ENCODE results near the gene CBX4. TPM values are rescaled to one million over a fixed set of nuclear protein-coding genes. Genes with fewer than 3 reads are reported as not detected.

The CBX4 gene
- total and polyA plus RNA-seq, 2 of the 13 experiments (the other 11 are each of a cell fraction or from before 2014, with no cell fraction given), result 25.8 to 50.8 TPM

- TF ChIP-seq TBX3 (IDR thresholded peaks at IDR 0.05; ENCODE audit: borderline replicate concordance), result no peak
- no peak for TF ChIP-seq RXRA (CRISPR knock-in tag; IDR thresholded peaks at IDR 0.05)
- no peak for TF ChIP-seq TGIF2 (CRISPR knock-in tag; IDR thresholded peaks at IDR 0.05)
- peak; percentile 83 for TF ChIP-seq SRF (IDR thresholded peaks at IDR 0.05; ENCODE audit: low read depth, low read length)
- peak; percentile 69; the same call in 1 of the 2 replicates for TF ChIP-seq PITX1 (CRISPR knock-in tag; IDR thresholded peaks at IDR 0.05)
- peak; percentile 48 for TF ChIP-seq YY1 (IDR thresholded peaks at IDR 0.05; ENCODE audit: insufficient read depth, insufficient replicate concordance, low read depth, low read length)
- TF ChIP-seq, protein P1, sequence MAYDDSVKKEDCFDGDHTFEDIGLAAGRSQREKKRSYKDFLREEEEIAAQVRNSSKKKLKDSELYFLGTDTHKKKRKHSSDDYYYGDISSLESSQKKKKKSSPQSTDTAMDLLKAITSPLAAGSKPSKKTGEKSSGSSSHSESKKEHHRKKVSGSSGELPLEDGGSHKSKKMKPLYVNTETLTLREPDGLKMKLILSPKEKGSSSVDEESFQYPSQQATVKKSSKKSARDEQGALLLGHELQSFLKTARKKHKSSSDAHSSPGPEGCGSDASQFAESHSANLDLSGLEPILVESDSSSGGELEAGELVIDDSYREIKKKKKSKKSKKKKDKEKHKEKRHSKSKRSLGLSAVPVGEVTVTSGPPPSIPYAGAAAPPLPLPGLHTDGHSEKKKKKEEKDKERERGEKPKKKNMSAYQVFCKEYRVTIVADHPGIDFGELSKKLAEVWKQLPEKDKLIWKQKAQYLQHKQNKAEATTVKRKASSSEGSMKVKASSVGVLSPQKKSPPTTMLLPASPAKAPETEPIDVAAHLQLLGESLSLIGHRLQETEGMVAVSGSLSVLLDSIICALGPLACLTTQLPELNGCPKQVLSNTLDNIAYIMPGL (CRISPR knock-in tag; IDR thresholded peaks at IDR 0.05; ENCODE audit: borderline replicate concordance in 1 of 2, low read depth in 1 of 2), result peak in 1 of 2 experiments; percentile 65; a peak in 1 of 4 replicates
- peak; percentile 86; the same call in 1 of the 2 replicates for TF ChIP-seq NFKB2 (CRISPR knock-in tag; IDR thresholded peaks at IDR 0.05; ENCODE audit: borderline replicate concordance)
- TF ChIP-seq ZNF615 (CRISPR knock-in tag; IDR thresholded peaks at IDR 0.05; ENCODE audit: borderline replicate concordance), result no peak
- TF ChIP-seq HOXA5 (CRISPR knock-in tag; IDR thresholded peaks at IDR 0.05), result no peak; the same call in 1 of the 2 replicates
- no peak for TF ChIP-seq RFXANK (CRISPR knock-in tag; IDR thresholded peaks at IDR 0.05)
- 0 out of 2 replicates have a peak, but pooled peaks have one; percentile 23 for TF ChIP-seq ZNF446 (CRISPR knock-in tag; IDR thresholded peaks at IDR 0.05)
- TF ChIP-seq ZNF33B (CRISPR knock-in tag; IDR thresholded peaks at IDR 0.05), result 0 out of 2 replicates have a peak, but pooled peaks have one; percentile 69
- 0 out of 2 replicates have a peak, but pooled peaks have one; percentile 76 for TF ChIP-seq ZNF274 (CRISPR knock-in tag; IDR thresholded peaks at IDR 0.05)
- TF ChIP-seq GATAD1 (CRISPR knock-in tag; IDR thresholded peaks at IDR 0.05), result 0 out of 2 replicates have a peak, but pooled peaks have one; percentile 13
- TF ChIP-seq, protein P2, sequence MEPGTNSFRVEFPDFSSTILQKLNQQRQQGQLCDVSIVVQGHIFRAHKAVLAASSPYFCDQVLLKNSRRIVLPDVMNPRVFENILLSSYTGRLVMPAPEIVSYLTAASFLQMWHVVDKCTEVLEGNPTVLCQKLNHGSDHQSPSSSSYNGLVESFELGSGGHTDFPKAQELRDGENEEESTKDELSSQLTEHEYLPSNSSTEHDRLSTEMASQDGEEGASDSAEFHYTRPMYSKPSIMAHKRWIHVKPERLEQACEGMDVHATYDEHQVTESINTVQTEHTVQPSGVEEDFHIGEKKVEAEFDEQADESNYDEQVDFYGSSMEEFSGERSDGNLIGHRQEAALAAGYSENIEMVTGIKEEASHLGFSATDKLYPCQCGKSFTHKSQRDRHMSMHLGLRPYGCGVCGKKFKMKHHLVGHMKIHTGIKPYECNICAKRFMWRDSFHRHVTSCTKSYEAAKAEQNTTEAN (CRISPR knock-in tag; conservative IDR thresholded peaks at IDR 0.05), result no peak; the same call in 1 of the 2 replicates
- no peak for TF ChIP-seq CTCF (CRISPR knock-in tag; IDR thresholded peaks at IDR 0.05)
- no peak for TF ChIP-seq SMYD3 (CRISPR knock-in tag; IDR thresholded peaks at IDR 0.05)
- no peak for TF ChIP-seq ZNF589 (CRISPR knock-in tag; conservative IDR thresholded peaks at IDR 0.05)
- peak; percentile 67 for TF ChIP-seq ZEB1 (IDR thresholded peaks at IDR 0.05; ENCODE audit: insufficient replicate concordance, low read depth)
- TF ChIP-seq EZH2 (conservative IDR thresholded peaks at IDR 0.05; ENCODE audit: low read depth, low read length), result peak; percentile 13; the same call in 1 of the 2 replicates
- TF ChIP-seq TERF1 (CRISPR knock-in tag; IDR thresholded peaks at IDR 0.05), result 0 out of 2 replicates have a peak, but pooled peaks have one; percentile 25
- TF ChIP-seq HOXD1 (CRISPR knock-in tag; IDR thresholded peaks at IDR 0.05), result peak; percentile 13; the same call in 1 of the 2 replicates
Observed at GRCh38 chr17:79800325-79801155, 38.7 kb downstream of the CBX4 start (continued).
